ENCODE results near the gene GLUD2.

The GLUD2 gene

GRCh38 chrX:121030083-121030482 lies 17.3 kb upstream of the GLUD2 start:
- TF ChIP-seq TCF12 (IDR thresholded peaks at IDR 0.05; ENCODE audit: low read depth) (no peak), REST (IDR thresholded peaks at IDR 0.05; ENCODE audit: low read depth) (no peak), ZBTB7A (IDR thresholded peaks at IDR 0.05; ENCODE audit: low read depth) (no peak), TEAD4 (IDR thresholded peaks at IDR 0.05) (no peak), MAX (IDR thresholded peaks at IDR 0.05) (no peak), YY1 (IDR thresholded peaks at IDR 0.05; ENCODE audit: low read depth) (no peak)

DNA sequence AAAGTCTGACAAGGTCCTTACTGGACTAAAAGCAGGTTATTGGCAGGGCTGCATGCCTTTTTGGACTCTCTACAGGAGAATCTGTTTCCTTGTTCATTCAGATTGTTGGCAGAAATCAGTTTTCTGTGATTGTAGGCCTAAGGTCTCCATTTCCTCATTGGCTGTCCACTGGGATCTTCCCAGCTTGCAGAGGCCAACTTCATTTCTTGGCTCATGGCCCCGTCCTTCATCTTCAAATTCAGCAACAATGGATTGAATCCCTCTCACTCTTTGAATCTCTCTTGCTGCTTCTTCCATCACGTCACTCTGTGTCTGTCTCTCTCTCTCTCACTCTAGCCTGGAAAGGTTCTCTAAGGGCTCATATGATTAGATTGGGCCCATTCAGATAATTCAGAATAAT lies 14.9 kb upstream of the GLUD2 start:
- TF ChIP-seq RAD21 (IDR thresholded peaks at IDR 0.05; ENCODE audit: low read depth) (no peak), NFIC (IDR thresholded peaks at IDR 0.05) (no peak), REST (IDR thresholded peaks at IDR 0.05; ENCODE audit: low read depth) (no peak), FOXM1 (IDR thresholded peaks at IDR 0.05; ENCODE audit: borderline replicate concordance, low read depth) (no peak), MAX (IDR thresholded peaks at IDR 0.05) (no peak), TAF1 (IDR thresholded peaks at IDR 0.05; ENCODE audit: low read depth) (no peak), USF1 (IDR thresholded peaks at IDR 0.05) (no peak), YY1 (IDR thresholded peaks at IDR 0.05; ENCODE audit: low read depth) (no peak), CEBPB (IDR thresholded peaks at IDR 0.05) (no peak), ZBTB7A (IDR thresholded peaks at IDR 0.05; ENCODE audit: low read depth) (no peak), TEAD4 (IDR thresholded peaks at IDR 0.05) (no peak), TCF12 (IDR thresholded peaks at IDR 0.05; ENCODE audit: low read depth) (no peak), EGR1 (IDR thresholded peaks at IDR 0.05) (no peak), EP300 (IDR thresholded peaks at IDR 0.05; ENCODE audit: borderline replicate concordance) (no peak), CREB1 (IDR thresholded peaks at IDR 0.05; ENCODE audit: low read depth) (no peak)

- TF ChIP-seq TEAD4 (IDR thresholded peaks at IDR 0.05): no peak
- TF ChIP-seq YY1 (IDR thresholded peaks at IDR 0.05; ENCODE audit: low read depth): no peak
- TF ChIP-seq REST (IDR thresholded peaks at IDR 0.05; ENCODE audit: low read depth): no peak
- no peak for TF ChIP-seq TCF12 (IDR thresholded peaks at IDR 0.05; ENCODE audit: low read depth)
- no peak for TF ChIP-seq NFIC (IDR thresholded peaks at IDR 0.05)
- no peak for TF ChIP-seq FOXM1 (IDR thresholded peaks at IDR 0.05; ENCODE audit: borderline replicate concordance, low read depth)
- TF ChIP-seq USF1 (IDR thresholded peaks at IDR 0.05): no peak
- TF ChIP-seq RAD21 (IDR thresholded peaks at IDR 0.05; ENCODE audit: low read depth): no peak
- TF ChIP-seq MAX (IDR thresholded peaks at IDR 0.05): no peak
- no peak for TF ChIP-seq ZBTB7A (IDR thresholded peaks at IDR 0.05; ENCODE audit: low read depth)
Observed at GRCh38 chrX:121036137-121036536, 11.3 kb upstream of the GLUD2 start.

- TF ChIP-seq YY1 (IDR thresholded peaks at IDR 0.05; ENCODE audit: low read depth): no peak
- no peak for TF ChIP-seq TAF1 (IDR thresholded peaks at IDR 0.05; ENCODE audit: low read depth)
- TF ChIP-seq REST (IDR thresholded peaks at IDR 0.05; ENCODE audit: low read depth): no peak
- TF ChIP-seq USF1 (IDR thresholded peaks at IDR 0.05): no peak
- no peak for TF ChIP-seq MAX (IDR thresholded peaks at IDR 0.05)
- no peak for TF ChIP-seq RAD21 (IDR thresholded peaks at IDR 0.05; ENCODE audit: low read depth)
- no peak for TF ChIP-seq CREB1 (IDR thresholded peaks at IDR 0.05; ENCODE audit: low read depth)
- TF ChIP-seq ZBTB7A (IDR thresholded peaks at IDR 0.05; ENCODE audit: low read depth): no peak
- TF ChIP-seq FOXM1 (IDR thresholded peaks at IDR 0.05; ENCODE audit: borderline replicate concordance, low read depth): no peak
- TF ChIP-seq CEBPB (IDR thresholded peaks at IDR 0.05): no peak
- TF ChIP-seq NFIC (IDR thresholded peaks at IDR 0.05): no peak
- no peak for TF ChIP-seq EGR1 (IDR thresholded peaks at IDR 0.05)
- TF ChIP-seq EP300 (IDR thresholded peaks at IDR 0.05; ENCODE audit: borderline replicate concordance): no peak
- TF ChIP-seq TEAD4 (IDR thresholded peaks at IDR 0.05): no peak
- TF ChIP-seq TCF12 (IDR thresholded peaks at IDR 0.05; ENCODE audit: low read depth): no peak
Observed at GRCh38 chrX:121036951-121037350, 10.5 kb upstream of the GLUD2 start.
